GM19023 (cell line): ENCODE measurements around the gene ITFG2.
"Not testable (repeated sequence)": the region's sequence is repeated elsewhere in the genome, so short reads cannot be mapped to it uniquely, and the experiment has no call there.

Experiments used
- ATAC-seq: cut with Tn5 transposase; IDR thresholded peaks from one replicate; pipeline ENCODE4 v1.9.1; 2021; ENCODE audit warnings: mild to moderate bottlenecking, moderate library complexity; ENCODE audit not compliant: unreplicated experiment

The ITFG2 gene

GRCh38 chr12:2858944-2859421 is 46.5 kb downstream of the ITFG2 start:
- no peak for ATAC-seq

- no peak for ATAC-seq
These were observed 47.7 kb downstream of the ITFG2 start for GRCh38 chr12:2860170-2860569.

- ATAC-seq: no peak
These were observed 50.4 kb downstream of the ITFG2 start for GRCh38 chr12:2862876-2863275.

- ATAC-seq: not testable (repeated sequence)
These were observed 50.9 kb downstream of the ITFG2 start for GRCh38 chr12:2863402-2863801.

- no peak for ATAC-seq
These were observed 51.7 kb downstream of the ITFG2 start for GRCh38 chr12:2864198-2864597.

- ATAC-seq: not testable (repeated sequence)
These were observed 56.6 kb downstream of the ITFG2 start for GRCh38 chr12:2868986-2869632.
